ENCODE data around the gene DNAJC7. TPM values are rescaled to one million over a fixed set of nuclear protein-coding genes. Genes with fewer than 3 reads are reported as not detected.

Gene DNAJC7
- total RNA-seq, 2 experiments from 2014 or later = 86.7 to 90.3 TPM

DNA sequence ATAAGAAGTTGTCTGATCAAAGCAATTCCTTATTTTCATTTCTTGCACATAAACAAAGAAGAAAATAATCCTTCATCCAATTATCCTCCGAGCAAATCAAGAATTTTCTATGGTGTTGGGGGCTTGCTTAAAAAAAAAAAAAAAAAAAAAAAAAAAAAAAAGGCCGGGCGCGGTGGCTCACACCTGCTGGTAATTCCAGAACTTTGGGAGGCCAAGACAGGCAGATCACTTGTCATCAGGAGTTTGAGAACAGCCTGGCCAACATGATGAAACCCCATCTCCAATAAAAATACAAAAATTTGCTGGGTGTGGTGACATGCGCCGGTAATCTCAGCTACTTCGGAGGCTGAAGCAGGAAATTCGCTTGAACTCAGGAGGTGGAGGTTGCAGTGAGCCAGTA is 31.3 kb downstream of the DNAJC7 start:
- intact Hi-C loops (cut with micrococcal nuclease) = no loop called here
- Mint-ChIP-seq H3K27me3 (no peaks in the 10 kb centered on the region), H3K4me3 (no peak overlapping the region), H3K27ac (peak overlapping the region; percentile 9), H3K9me3 (no peaks in the 10 kb centered on the region), H3K4me1 (ENCODE audit: low read depth) (peaks cover 15% of the 10 kb centered on the region), H3K36me3 (ENCODE audit: low read depth) (peaks cover 58% of the 10 kb centered on the region)
- ChIA-PET POLR2A (interaction anchor here (1.0 kb wide), 1 partner anchor 68 kb away, joined by 4 read pairs; no protein-coding TSS in a partner anchor), CTCF (interaction anchor here (0.8 kb wide), 1 partner anchor 16 kb away, joined by 4 read pairs; no protein-coding TSS in a partner anchor)
- DNase-seq (no peak), ATAC-seq (no peak)
- TF ChIP-seq, protein P1, sequence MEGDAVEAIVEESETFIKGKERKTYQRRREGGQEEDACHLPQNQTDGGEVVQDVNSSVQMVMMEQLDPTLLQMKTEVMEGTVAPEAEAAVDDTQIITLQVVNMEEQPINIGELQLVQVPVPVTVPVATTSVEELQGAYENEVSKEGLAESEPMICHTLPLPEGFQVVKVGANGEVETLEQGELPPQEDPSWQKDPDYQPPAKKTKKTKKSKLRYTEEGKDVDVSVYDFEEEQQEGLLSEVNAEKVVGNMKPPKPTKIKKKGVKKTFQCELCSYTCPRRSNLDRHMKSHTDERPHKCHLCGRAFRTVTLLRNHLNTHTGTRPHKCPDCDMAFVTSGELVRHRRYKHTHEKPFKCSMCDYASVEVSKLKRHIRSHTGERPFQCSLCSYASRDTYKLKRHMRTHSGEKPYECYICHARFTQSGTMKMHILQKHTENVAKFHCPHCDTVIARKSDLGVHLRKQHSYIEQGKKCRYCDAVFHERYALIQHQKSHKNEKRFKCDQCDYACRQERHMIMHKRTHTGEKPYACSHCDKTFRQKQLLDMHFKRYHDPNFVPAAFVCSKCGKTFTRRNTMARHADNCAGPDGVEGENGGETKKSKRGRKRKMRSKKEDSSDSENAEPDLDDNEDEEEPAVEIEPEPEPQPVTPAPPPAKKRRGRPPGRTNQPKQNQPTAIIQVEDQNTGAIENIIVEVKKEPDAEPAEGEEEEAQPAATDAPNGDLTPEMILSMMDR (IDR thresholded peaks at IDR 0.05) = no peak

DNA sequence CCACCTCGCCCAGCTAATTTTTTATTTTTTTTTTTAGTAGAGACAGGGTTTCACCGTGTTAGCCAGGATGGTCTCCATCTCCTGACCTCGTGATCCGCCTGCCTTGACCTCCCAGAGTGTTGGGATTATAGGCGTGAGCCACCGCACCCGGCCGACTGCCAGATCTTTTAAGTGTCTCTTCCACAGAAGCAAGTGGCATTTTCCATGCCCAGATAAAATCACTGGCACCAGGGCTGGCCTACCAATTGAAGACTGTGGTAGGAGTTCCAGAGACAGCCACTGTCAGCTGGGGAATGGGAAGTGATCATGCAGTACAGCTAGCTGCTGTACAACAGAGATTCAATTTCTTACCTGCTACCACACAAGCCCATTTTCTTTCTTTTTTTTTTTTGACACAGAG is 32.8 kb downstream of the DNAJC7 start:
- no peak for ATAC-seq
- DNase-seq = no peak
- POLR2A ChIA-PET = interaction anchor here (1.0 to 2.0 kb wide), 3 partner anchors 16 to 19 kb away, joined by 3 to 6 read pairs (median 3); partner anchors contain the start of gene CNP
- H3K9me3 Mint-ChIP-seq = no peaks in the 10 kb centered on the region
- intact Hi-C loops (cut with micrococcal nuclease) = no loop called here
- no peaks in the 10 kb centered on the region for H3K27me3 Mint-ChIP-seq
- CTCF ChIA-PET = interaction anchor here (1.0 kb wide), 1 partner anchor 22 kb away, joined by 4 read pairs; no protein-coding TSS in a partner anchor
- TF ChIP-seq, protein P1 (IDR thresholded peaks at IDR 0.05) = no peak
- H3K27ac Mint-ChIP-seq = no peak overlapping the region
- H3K4me1 Mint-ChIP-seq (ENCODE audit: low read depth) = peaks cover 15% of the 10 kb centered on the region
- H3K4me3 Mint-ChIP-seq = no peak overlapping the region
- H3K36me3 Mint-ChIP-seq (ENCODE audit: low read depth) = peaks cover 60% of the 10 kb centered on the region

DNA sequence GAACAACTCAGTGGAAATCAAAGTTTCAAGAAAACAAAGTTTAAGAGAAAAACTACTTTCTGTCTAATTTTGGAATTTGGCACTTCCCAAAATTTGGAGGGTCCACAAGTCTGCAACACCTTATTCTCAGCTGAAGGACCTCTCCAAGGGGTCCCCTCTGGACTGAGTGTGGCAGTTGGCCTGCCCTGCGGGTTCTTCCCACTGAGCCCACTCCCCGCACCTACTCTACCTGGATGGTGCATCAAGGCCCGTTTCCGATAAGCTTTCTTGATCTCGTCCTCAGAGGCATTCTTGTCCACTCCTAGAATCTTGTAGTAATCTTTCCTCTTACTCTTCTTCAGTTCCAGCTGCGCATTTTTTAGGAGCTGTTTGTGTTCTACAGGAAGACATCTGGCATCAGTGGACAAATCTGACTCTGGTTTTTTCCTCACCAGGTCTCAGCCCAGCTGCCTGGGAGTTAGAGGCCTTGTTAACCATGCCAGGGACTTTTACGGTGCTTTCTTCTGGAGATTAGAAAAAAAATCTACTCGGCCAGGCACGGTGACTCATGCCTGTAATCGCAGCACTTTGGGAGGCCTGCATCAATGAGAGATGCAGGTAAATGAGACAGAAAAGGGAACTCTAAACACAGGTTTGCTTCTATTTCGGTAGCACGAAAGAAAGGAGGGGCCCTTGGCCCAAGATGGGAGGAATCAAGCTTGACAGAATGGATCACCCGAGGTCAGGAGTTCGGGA is 35.0 kb downstream of the DNAJC7 start:
- H3K27ac Mint-ChIP-seq = no peak overlapping the region
- no peaks in the 10 kb centered on the region for H3K27me3 Mint-ChIP-seq
- no peak overlapping the region for H3K4me3 Mint-ChIP-seq
- CTCF ChIA-PET = interaction anchor here (1.1 to 2.6 kb wide), 2 partner anchors 19 to 23 kb away, joined by 3 to 8 read pairs; no protein-coding TSS in a partner anchor
- TF ChIP-seq, protein P1 (IDR thresholded peaks at IDR 0.05) = no peak
- POLR2A ChIA-PET = no interaction called here
- peaks cover 53% of the 10 kb centered on the region for H3K36me3 Mint-ChIP-seq (ENCODE audit: low read depth)
- ATAC-seq (no peak), DNase-seq (no peak)
- intact Hi-C loops (cut with micrococcal nuclease) = no loop called here
- peaks cover 2% of the 10 kb centered on the region for H3K4me1 Mint-ChIP-seq (ENCODE audit: low read depth)
- no peaks in the 10 kb centered on the region for H3K9me3 Mint-ChIP-seq

DNA sequence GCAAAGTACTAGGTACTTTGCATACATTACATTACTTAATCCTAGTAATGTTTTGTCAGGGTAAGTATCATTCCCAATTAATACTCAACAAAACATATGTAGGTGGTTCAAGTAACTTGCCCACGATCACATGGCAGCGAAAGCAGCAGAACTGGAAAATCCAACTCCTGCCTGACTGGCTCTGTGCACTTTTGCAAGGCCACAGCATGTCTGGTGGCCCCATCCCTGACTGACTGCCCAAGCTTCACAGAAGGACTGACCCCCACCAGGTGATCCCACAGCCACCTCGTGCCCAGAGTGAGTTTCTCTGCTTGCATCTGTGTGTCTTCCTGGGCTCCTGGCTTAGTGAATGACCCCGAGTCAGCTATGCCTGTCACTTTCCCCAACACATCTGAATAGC is 39.2 kb downstream of the DNAJC7 start:
- DNase-seq (no peak), ATAC-seq (no peak)
- ChIA-PET POLR2A (interaction anchor here (1.5 kb wide), 1 partner anchor 144 kb away, joined by 4 read pairs; no protein-coding TSS in a partner anchor), CTCF (interaction anchor here (1.3 to 3.2 kb wide), 2 partner anchors 12 to 15 kb away, joined by 3 to 13 read pairs; partner anchors contain the start of gene CNP)
- H3K36me3 Mint-ChIP-seq (ENCODE audit: low read depth) = peaks cover 45% of the 10 kb centered on the region
- peak overlapping the region; percentile 39 for H3K27ac Mint-ChIP-seq
- TF ChIP-seq, protein P1 (IDR thresholded peaks at IDR 0.05) = no peak
- intact Hi-C loops (cut with micrococcal nuclease) = no loop called here
- no peaks in the 10 kb centered on the region for H3K27me3 Mint-ChIP-seq
- no peaks in the 10 kb centered on the region for H3K9me3 Mint-ChIP-seq
- no peaks in the 10 kb centered on the region for H3K4me1 Mint-ChIP-seq (ENCODE audit: low read depth)
- H3K4me3 Mint-ChIP-seq = no peak overlapping the region

Data from activated CD8-positive, alpha-beta T cell treated with anti-CD3 and anti-CD28 coated beads for 36 hours (primary cell).